Progenitor cell of endocrine pancreas (in vitro differentiated cells): ENCODE measurements around the gene REV1. TPM values are rescaled to one million over a fixed set of nuclear protein-coding genes. Genes with fewer than 3 reads are reported as not detected.
"Not testable (repeated sequence)": the region's sequence is repeated elsewhere in the genome, so short reads cannot be mapped to it uniquely, and the experiment has no call there.

Source experiments
- DNase-seq: peaks from one replicate; pipeline ENCODE4 v3.0.0; 2021; ENCODE audit warnings: low spot score; ENCODE audit not compliant: unreplicated experiment
- H3K27ac Mint-ChIP-seq: 2 replicates; pipeline ENCODE4 v1.8.0; 2021; ENCODE audit warnings: mild to moderate bottlenecking, moderate library complexity, mixed read lengths
- H3K27me3 Mint-ChIP-seq: 2 replicates; pipeline ENCODE4 v1.8.0; 2021; ENCODE audit warnings: mixed read lengths
- H3K36me3 Mint-ChIP-seq: 2 replicates; pipeline ENCODE4 v1.8.0; 2022; ENCODE audit warnings: mixed read lengths; ENCODE audit not compliant: insufficient read depth
- H3K4me1 Mint-ChIP-seq: 2 replicates; pipeline ENCODE4 v1.8.0; 2021; ENCODE audit warnings: low read depth, mixed read lengths
- H3K4me3 Mint-ChIP-seq: 2 replicates; pipeline ENCODE4 v1.8.0; 2021; ENCODE audit warnings: low read depth, mild to moderate bottlenecking, moderate library complexity, mixed read lengths
- H3K9me3 Mint-ChIP-seq: 2 replicates; pipeline ENCODE4 v1.8.0; 2021; ENCODE audit warnings: low read depth, mixed read lengths
- CTCF ChIP-seq: fragments of 200-600 bp; sonication (generic); IDR thresholded peaks from one replicate; pipeline ENCODE4 v1.5.0; 2021; ENCODE audit warnings: antibody characterized with exemption, mild to moderate bottlenecking; ENCODE audit not compliant: unreplicated experiment
- total RNA-seq: library from RNA; stranded (reverse); gene quantifications from 2 replicates; pipeline ENCODE4 v1.2.1, GENCODE V29; 2021

Gene REV1
- total RNA-seq, 1 donor from 2014 or later, result 53.7 TPM

GRCh38 chr2:99365661-99366060 is 124.2 kb downstream of the REV1 start:
- Mint-ChIP-seq H3K36me3 (peaks cover 29% of the 10 kb centered on the region), H3K27me3 (no peaks in the 10 kb centered on the region), H3K4me1 (no peaks in the 10 kb centered on the region), H3K27ac (no peak overlapping the region), H3K4me3 (no peak overlapping the region), H3K9me3 (no peaks in the 10 kb centered on the region)
- TF ChIP-seq CTCF, result no peak
- DNase-seq, result no peak

GRCh38 chr2:99356853-99357252 is 133.0 kb downstream of the REV1 start:
- TF ChIP-seq CTCF, result no peak
- Mint-ChIP-seq H3K27ac (no peak overlapping the region), H3K36me3 (peaks cover 7% of the 10 kb centered on the region), H3K9me3 (no peaks in the 10 kb centered on the region), H3K4me1 (peaks cover 2% of the 10 kb centered on the region), H3K27me3 (no peaks in the 10 kb centered on the region), H3K4me3 (no peak overlapping the region)
- no peak for DNase-seq

GRCh38 chr2:99354825-99355224 is 135.0 kb downstream of the REV1 start:
- H3K4me3 Mint-ChIP-seq, DNase-seq, H3K27ac Mint-ChIP-seq, H3K27me3 Mint-ChIP-seq, H3K9me3 Mint-ChIP-seq, H3K4me1 Mint-ChIP-seq, H3K36me3 Mint-ChIP-seq: not testable (repeated sequence)

- Mint-ChIP-seq H3K27ac (no peak overlapping the region), H3K4me1 (peaks cover 4% of the 10 kb centered on the region), H3K9me3 (no peaks in the 10 kb centered on the region), H3K4me3 (no peak overlapping the region), H3K27me3 (no peaks in the 10 kb centered on the region), H3K36me3 (no peaks in the 10 kb centered on the region)
- TF ChIP-seq CTCF, result no peak
- no peak for DNase-seq
Observed at GRCh38 chr2:99354070-99354469, 135.7 kb downstream of the REV1 start.

Other genes with a start within 250 kb of the REV1 start
- not detected in 2 replicates for gene LYG2, start 234.4 kb downstream of the REV1 start, total RNA-seq
- gene LYG1, start 188.8 kb downstream of the REV1 start, total RNA-seq, result 3.3 and 3.4 TPM in 2 replicates
- 28.9 and 32.7 TPM in 2 replicates for gene TXNDC9, start 153.7 kb downstream of the REV1 start, total RNA-seq
- gene EIF5B, start 152.6 kb downstream of the REV1 start, total RNA-seq, result 40.1 and 41.9 TPM in 2 replicates